ENCODE data around the gene GFOD2. TPM values are rescaled to one million over a fixed set of nuclear protein-coding genes. Genes with fewer than 3 reads are reported as not detected.

GFOD2 gene
- total and polyA plus RNA-seq, 2 of the 13 experiments (the other 11 are each of a cell fraction or from before 2014, with no cell fraction given) = 11.1 to 17.2 TPM

- TF ChIP-seq GFI1 (CRISPR knock-in tag; IDR thresholded peaks at IDR 0.05; ENCODE audit: borderline replicate concordance) = no peak; the same call in 1 of the 2 replicates
- TF ChIP-seq NCOA5 (CRISPR knock-in tag; IDR thresholded peaks at IDR 0.05) = no peak
- peak; percentile 92; the same call in 2 of the 3 replicates for TF ChIP-seq MXI1 (IDR thresholded peaks at IDR 0.05; ENCODE audit: borderline replicate concordance, low read depth, low read length)
- peak; percentile 93 for TF ChIP-seq ZNF687 (CRISPR knock-in tag; IDR thresholded peaks at IDR 0.05)
- no peak for TF ChIP-seq FOSL1 (CRISPR knock-in tag; IDR thresholded peaks at IDR 0.05; ENCODE audit: borderline replicate concordance)
- peak; percentile 89 for TF ChIP-seq HNF1B (CRISPR knock-in tag; IDR thresholded peaks at IDR 0.05)
- peak; percentile 79 for TF ChIP-seq MEF2D (CRISPR knock-in tag; IDR thresholded peaks at IDR 0.05)
- TF ChIP-seq ZNF496 (CRISPR knock-in tag; IDR thresholded peaks at IDR 0.05; ENCODE audit: insufficient replicate concordance) = no peak
- no peak for TF ChIP-seq ZNF205 (CRISPR knock-in tag; IDR thresholded peaks at IDR 0.05)
- no peak for TF ChIP-seq ZNF513 (CRISPR knock-in tag; conservative IDR thresholded peaks at IDR 0.05)
- TF ChIP-seq ZNF282 (IDR thresholded peaks at IDR 0.05; ENCODE audit: partially characterized antibody) = no peak
- TF ChIP-seq NFAT5 (CRISPR knock-in tag; IDR thresholded peaks at IDR 0.05) = 0 out of 2 replicates have a peak, but pooled peaks have one; percentile 71
- no peak; the same call in 1 of the 2 replicates for TF ChIP-seq ZBTB33 (CRISPR knock-in tag; IDR thresholded peaks at IDR 0.05)
These were observed at the start of gene GFOD2 (continued) for GRCh38 chr16:67719048-67719777.
